Urinary bladder (tissue), 4 donors: Measurements from ENCODE around the gene DNTT. TPM values are rescaled to one million over a fixed set of nuclear protein-coding genes. Genes with fewer than 3 reads are reported as not detected.

Source experiments
- DNase-seq: peaks from one replicate; pipeline ENCODE4 v3.0.0-alpha.2; 2015; ENCODE audit errors: extremely low spot score
- H3K27ac ChIP-seq: one replicate; pipeline ENCODE4 v1.5.1; 2013; ENCODE audit warnings: low read depth, mild to moderate bottlenecking, moderate library complexity
- H3K36me3 ChIP-seq: one replicate; pipeline ENCODE4 v1.6.1; 2013; ENCODE audit warnings: mild to moderate bottlenecking, moderate library complexity; ENCODE audit not compliant: insufficient read depth
- H3K4me1 ChIP-seq: one replicate; pipeline ENCODE4 v1.6.1; 2013; ENCODE audit warnings: mild to moderate bottlenecking, moderate library complexity; ENCODE audit not compliant: insufficient read depth
- H3K4me3 ChIP-seq: one replicate; pipeline ENCODE4 v1.5.1; 2013; ENCODE audit warnings: low read depth, low read length
- WGBS: extraction: QIAGEN DNeasy Blood & Tissue Kit; methylation state at CpG from one replicate; pipeline ENCODE4 v1.1.7; 2013; 5-methylcytosine and 5-hydroxymethylcytosine counted together
- polyA plus RNA-seq: library from polyadenylated mRNA; stranded (reverse); fragments of 200-250 nt; gene quantifications from one replicate; pipeline ENCODE4 v1.2.3, GENCODE V29; 2013
- total RNA-seq: library from RNA; depleted of rRNA; stranded (reverse); fragments of >200 nt; gene quantifications from one replicate; pipeline ENCODE4 v1.2.3, GENCODE V29; 2014
- donor health status: healthy with polysubstance abuse.
- donor health status: healthy.

The DNTT gene
- total and polyA plus RNA-seq, 2 donors = not detected

- no peak for DNase-seq
- Histone ChIP-seq H3K4me1 (no peaks in the 10 kb centered on the region), H3K27ac (no peak overlapping the region), H3K4me3 (no peak overlapping the region), H3K36me3 (no peaks in the 10 kb centered on the region)
- WGBS = 43% methylated on average over 5 of the region's 5 CpGs
Measured at GRCh38 chr10:96334616-96335526, 30.6 kb downstream of the DNTT start.

DNA sequence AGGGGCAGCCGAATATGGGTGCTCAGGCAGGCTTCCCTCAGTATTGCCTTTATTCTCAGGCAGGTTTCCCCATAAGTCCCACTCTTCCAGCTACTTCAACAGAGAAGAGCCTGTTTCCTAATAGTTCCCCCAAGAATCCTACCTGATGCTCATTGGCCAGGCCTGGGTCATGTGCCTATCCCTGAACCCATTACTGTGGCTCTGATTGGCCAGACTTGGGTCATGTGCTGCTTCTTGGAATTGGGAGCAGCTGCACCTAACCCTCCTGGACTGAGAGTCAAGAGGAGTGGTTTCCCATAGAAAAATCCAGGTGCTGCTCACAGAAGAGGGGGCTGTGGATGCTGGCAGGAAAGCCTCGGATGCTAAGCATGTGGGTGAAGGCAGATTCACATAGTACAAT lies 32.9 kb downstream of the DNTT start:
- Histone ChIP-seq H3K27ac (no peak overlapping the region), H3K4me3 (no peak overlapping the region), H3K4me1 (no peaks in the 10 kb centered on the region), H3K36me3 (no peaks in the 10 kb centered on the region)
- 90% methylated on average over 2 of the region's 2 CpGs for WGBS
- DNase-seq = no peak

DNA sequence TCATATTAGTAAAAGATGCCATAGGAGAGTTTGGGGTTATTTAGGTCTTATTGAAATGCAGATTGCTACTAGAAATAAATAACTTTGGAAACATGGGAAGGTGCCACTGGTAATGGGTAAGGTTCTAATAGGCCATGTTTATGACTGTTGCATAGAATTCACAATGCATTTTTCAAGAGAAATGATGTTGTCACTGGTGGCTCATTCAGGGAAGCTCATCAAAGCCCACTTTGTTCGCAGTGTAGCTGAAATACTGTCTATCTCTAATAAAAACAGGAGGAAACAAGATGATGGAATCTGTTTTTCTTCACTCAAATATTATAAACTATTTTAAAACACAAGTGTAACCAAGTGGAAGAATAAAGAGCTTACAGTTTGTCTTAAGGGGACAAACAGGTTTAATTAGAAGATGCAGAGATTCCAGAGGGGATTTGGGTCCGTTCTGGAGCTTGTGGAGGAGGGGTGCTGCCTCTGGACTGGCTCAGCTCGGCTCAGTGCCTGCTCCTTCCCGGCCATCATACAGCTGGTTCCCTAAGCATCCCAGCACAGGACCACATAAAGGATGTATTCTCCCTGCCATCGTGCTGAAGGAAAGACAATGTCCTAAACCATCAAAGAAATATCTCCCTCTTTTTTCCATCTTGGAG lies 34.2 kb downstream of the DNTT start:
- 32% methylated on average over 5 of the region's 5 CpGs for WGBS
- H3K4me1 ChIP-seq = no peaks in the 10 kb centered on the region
- no peak for DNase-seq
- no peak overlapping the region for H3K4me3 ChIP-seq
- no peak overlapping the region for H3K27ac ChIP-seq
- no peaks in the 10 kb centered on the region for H3K36me3 ChIP-seq

DNA sequence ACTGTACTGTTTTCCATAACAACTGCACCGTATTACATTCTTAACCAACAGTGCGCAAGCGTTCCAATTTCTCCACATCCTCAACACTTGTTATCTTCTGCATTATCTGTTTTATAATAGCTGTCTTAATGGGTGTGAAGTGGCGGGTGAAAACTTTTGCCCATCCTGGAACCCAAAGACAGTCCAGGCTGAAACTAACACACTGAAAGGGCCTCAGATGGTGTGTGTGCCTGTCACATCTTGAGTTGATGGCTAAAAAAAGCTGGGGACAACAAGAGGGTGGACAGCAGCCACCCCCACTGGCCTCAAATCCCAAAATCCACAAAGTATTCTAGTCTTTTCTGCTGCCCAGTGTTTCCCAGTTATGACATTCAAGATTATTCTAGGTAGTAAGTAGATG lies 35.1 kb downstream of the DNTT start:
- WGBS = 92% methylated on average over 4 of the region's 4 CpGs
- Histone ChIP-seq H3K36me3 (no peaks in the 10 kb centered on the region), H3K4me1 (no peaks in the 10 kb centered on the region), H3K4me3 (no peak overlapping the region), H3K27ac (no peak overlapping the region)
- DNase-seq = no peak

GRCh38 chr10:96339956-96340904 lies 36.0 kb downstream of the DNTT start:
- H3K27ac ChIP-seq = no peak overlapping the region
- 41% methylated on average over 7 of the region's 7 CpGs for WGBS
- H3K36me3 ChIP-seq = no peaks in the 10 kb centered on the region
- no peaks in the 10 kb centered on the region for H3K4me1 ChIP-seq
- H3K4me3 ChIP-seq = no peak overlapping the region
- no peak for DNase-seq

- Histone ChIP-seq H3K27ac (no peak overlapping the region), H3K4me1 (no peaks in the 10 kb centered on the region), H3K4me3 (no peak overlapping the region), H3K36me3 (no peaks in the 10 kb centered on the region)
- DNase-seq = no peak
- WGBS = 68% methylated on average over 5 of the region's 5 CpGs
Measured at GRCh38 chr10:96341219-96342182, 37.3 kb downstream of the DNTT start.

- no peak for DNase-seq
- Histone ChIP-seq H3K4me3 (no peak overlapping the region), H3K4me1 (no peaks in the 10 kb centered on the region), H3K36me3 (no peaks in the 10 kb centered on the region), H3K27ac (no peak overlapping the region)
- 77% methylated on average over 4 of the region's 4 CpGs for WGBS
Measured at GRCh38 chr10:96342402-96342801, 38.2 kb downstream of the DNTT start.

GRCh38 chr10:96344178-96344577 lies 39.9 kb downstream of the DNTT start:
- WGBS = 98% methylated on average over 4 of the region's 4 CpGs
- Histone ChIP-seq H3K4me3 (no peak overlapping the region), H3K27ac (no peak overlapping the region), H3K4me1 (no peaks in the 10 kb centered on the region), H3K36me3 (no peaks in the 10 kb centered on the region)
- no peak for DNase-seq

- Histone ChIP-seq H3K36me3 (no peaks in the 10 kb centered on the region), H3K27ac (no peak overlapping the region), H3K4me3 (no peak overlapping the region), H3K4me1 (no peaks in the 10 kb centered on the region)
- no peak for DNase-seq
- WGBS = 48% methylated on average over 2 of the region's 2 CpGs
Measured at GRCh38 chr10:96345222-96345621, 41.0 kb downstream of the DNTT start.

DNA sequence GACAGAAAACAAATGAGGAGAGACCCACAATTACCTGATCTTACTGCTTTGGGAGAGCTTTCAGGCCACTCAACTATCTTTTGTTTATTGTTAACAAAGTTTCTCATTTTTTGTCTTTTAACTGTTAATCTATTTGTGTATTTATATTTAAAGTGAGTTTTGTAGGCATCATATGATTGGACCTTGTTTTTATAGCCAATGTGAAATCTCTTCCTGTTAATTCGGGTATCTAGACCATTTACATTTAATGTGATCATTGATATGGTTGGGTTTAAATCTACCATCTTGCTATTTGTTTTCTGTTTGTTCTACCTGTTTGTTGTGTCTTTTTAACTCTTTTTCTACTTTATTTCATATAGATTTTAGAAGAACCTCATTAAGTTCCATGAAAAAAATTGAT lies 42.1 kb downstream of the DNTT start:
- no peak for DNase-seq

DNA sequence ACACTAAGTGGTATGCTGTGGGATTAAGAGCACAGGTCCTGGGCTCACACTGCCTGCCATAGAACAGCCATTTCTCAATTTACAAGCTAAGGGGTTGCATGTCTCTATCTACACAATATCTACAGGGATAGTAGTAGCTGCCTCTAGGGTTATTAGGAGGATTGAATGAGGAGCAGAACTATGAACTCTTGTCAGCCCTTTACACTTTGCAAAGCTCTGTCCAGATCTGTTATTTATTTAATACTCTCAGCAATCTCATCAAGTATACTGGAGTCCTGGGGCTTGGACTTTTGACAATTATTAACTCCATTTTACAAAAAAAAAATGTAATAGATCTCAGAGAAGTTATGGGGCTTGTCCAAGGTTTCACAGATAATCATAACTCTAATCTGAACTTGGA lies 47.8 kb downstream of the DNTT start:
- no peak for DNase-seq
- no peak overlapping the region for H3K27ac ChIP-seq
- no peak overlapping the region for H3K4me3 ChIP-seq
- no peaks in the 10 kb centered on the region for H3K4me1 ChIP-seq
- no peaks in the 10 kb centered on the region for H3K36me3 ChIP-seq

More for the DNA sequence above, 42.1 kb downstream of the DNTT start:
- Histone ChIP-seq H3K27ac (no peak overlapping the region), H3K4me3 (no peak overlapping the region), H3K36me3 (no peaks in the 10 kb centered on the region), H3K4me1 (no peaks in the 10 kb centered on the region)
- 85% methylated on average over 1 of the region's 1 CpG for WGBS

DNA sequence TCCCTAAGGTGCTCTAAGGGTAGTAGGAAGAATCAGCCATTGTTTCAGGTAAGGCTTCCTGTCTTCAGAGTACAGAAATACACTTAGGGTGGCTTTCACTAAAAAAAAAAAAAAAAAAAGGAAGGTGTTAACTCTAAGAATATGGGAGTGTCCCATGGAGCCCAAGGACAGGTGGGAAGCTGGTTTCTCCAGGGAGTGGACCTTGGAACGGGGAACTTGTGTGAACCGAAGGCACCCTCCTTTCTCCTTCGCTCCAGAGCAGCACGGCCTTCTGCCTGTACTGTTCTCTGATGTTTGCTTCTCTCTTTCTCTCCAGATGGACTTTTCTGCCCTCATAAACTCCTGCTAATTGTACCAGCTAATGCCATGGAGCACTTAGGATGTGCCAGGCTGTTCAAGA lies 48.3 kb downstream of the DNTT start:
- H3K36me3 ChIP-seq = no peaks in the 10 kb centered on the region
- WGBS = 68% methylated on average over 4 of the region's 4 CpGs
- no peak overlapping the region for H3K27ac ChIP-seq
- DNase-seq = no peak
- H3K4me3 ChIP-seq = no peak overlapping the region
- H3K4me1 ChIP-seq = no peaks in the 10 kb centered on the region
